ENCODE results near the gene DUSP1.

GRCh38 chr5:172723508-172723907 is 47.5 kb downstream of the DUSP1 start:
- no peak for TF ChIP-seq CTCF (IDR thresholded peaks at IDR 0.05; ENCODE audit: insufficient read depth, low read length, poor library complexity, severe bottlenecking)
- TF ChIP-seq EZH2phosphoT487 (conservative IDR thresholded peaks at IDR 0.05; ENCODE audit: low read length), result no peak

All from SU-DHL-6 (cell line).